ENCODE results near the gene B4GALT2.

Gene B4GALT2

DNA sequence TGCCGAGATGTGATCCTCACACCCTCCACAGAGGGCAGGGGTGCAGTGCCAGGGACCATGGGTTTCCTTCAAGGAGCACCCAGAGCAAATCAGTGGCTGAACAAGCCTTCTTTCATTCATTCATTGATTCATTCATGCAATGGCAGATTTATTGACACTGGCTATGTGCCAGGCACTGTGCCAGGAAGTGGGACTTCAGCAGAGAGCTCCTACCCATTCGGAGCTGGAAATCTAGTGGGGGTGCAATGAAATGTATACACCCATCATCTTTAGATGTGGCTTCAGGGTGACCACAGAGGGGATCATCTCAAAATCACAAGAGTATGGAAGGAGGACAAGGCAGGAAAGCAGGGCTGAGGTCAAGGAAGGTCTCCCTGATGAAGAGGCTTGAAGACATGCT, 33.4 kb downstream of the B4GALT2 start:
- DNase-seq, result no peak

DNA sequence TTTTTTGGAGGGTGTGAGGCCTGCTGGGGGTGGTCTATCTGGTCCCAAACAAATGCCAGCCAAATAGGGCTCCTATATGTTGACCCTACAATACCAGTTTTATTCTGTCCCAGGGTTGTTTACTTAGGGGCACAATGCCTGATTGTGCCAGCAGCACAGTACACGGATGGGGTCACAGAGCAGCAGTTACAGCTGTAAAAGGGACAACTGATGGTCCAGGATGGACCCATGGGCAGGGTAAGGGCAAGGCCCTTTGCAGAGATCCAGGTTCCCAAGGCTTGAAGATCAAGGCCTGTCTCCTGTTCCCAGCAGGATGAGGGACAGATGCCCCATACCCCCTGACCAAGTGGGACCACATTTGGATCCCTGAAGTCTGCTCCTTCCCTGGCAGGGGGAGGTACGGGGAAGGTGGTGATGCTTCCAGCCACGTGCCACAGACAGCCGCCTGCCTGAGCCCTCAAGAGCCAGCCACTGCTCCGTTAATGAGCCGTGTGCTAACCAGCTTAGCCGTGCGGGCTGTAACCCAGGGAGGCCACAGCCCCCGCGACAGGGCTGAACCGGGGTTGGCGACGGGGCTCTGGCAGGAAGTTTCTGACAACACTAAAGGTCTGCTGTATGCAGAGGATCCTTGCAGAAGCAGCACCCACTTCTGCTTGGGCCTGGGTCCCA, 34.1 kb downstream of the B4GALT2 start:
- DNase-seq, result no peak

DNA sequence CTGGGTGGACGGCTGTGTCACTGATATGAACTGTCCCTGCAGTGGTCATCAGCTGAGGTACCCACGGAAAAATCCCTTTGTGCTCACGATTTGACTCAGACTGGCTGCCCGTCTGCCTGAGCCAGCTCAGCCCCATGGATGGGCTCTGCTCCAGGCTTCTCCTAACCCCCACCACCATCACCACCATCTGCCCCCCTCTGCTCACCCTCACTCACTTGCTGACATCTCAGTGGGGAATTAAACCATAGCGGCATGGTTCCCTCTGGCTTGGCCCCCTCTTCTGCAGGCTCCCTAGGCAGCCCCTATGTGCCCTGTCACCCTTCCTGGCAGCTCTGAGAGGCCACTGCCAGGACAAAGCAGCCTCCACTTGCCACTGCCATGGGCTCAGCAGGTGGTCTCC, 34.9 kb downstream of the B4GALT2 start:
- no peak for DNase-seq

DNA sequence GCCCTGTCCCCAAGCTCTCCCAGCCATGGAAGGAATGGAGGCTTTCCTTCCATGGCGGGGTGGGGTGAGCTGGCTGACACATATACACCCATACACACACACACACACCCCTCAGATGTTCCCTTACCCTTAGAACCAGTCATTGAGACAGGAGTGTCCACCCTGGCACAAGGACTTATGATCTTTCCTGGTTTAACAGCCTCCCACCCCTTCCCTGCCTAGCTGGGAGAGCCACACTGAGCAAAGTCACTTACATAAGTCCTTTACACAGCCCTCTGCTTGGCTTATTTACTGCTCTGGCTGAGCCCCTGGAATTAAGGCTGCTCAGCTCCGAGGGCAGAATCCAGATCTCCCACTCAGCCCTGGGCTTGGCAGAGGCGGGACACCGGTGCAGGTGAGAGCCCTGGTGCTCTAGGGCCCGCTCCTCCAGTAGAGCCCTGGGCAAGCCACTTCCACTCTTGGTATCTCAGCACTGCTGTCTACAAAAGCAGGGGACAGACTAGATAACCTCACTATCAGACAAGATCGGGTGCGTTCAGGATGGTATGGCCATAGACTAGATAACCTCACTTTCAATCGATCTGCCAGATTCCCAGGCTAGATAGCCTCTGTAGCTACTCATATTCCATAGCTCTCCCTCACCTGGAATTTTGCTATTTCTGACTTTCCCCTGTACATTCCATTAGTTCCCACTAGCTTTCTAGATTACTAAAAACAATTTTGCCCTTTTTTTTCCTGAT, 35.5 kb downstream of the B4GALT2 start:
- no peak for DNase-seq

DNA sequence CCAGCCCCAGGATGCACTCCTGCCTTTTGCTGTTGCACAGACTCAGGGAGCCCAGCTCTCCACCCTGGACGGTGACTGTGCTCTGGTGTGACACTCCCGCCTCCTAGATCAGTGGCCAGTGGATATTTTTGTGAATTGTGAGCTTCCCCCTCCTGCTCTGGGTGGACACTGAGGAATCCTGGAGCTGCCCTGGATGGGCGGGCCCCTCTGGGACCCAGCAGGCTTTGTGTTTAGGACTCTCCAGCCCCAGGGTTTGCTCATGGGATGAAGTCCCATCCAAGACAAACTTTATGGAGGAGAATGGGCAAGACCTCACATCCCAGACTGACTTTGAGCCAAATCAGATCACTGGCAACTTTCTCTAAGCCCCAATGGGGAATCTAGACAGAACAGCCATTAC, 36.2 kb downstream of the B4GALT2 start:
- no peak for DNase-seq

DNA sequence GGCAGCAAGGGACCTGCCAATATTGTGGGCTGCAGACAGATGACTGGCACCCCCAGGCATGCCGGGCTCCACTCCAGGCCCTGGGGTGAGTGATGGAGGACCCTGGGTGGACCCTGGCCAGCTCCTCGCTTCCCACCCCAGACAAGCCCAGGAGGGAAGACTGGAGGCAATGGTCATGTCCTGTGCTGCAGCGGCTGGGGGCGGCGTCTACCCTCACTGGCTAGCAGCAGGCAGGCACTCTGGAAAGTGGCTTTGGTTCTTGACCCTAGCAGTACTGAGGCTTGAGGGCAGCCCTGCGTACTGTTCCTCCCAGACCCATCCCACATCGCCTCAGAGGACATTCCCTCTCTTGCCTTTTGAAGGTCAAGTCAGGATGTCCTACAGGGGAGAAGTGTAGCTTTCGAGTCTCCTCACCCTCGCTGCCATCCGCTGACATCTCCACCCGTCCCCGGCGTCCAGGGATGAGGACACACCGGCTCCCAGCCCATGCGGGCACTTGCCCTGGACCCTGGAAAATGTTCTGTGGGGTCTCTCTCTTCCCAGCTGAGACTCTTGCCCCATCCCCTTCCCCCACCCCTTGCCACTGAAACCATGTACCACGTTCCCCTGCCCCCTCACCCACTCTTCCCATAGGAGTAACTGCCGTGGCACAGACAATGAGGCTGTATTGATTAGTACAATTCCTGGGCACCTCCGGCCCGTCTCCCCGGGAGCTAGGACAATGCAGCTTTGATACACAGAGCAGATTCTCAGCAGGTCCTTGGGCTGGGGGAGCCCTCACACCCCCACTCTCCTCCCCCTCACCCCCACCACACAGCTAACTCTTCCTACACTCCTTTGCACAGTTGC, 37.3 kb downstream of the B4GALT2 start:
- no peak for DNase-seq

DNA sequence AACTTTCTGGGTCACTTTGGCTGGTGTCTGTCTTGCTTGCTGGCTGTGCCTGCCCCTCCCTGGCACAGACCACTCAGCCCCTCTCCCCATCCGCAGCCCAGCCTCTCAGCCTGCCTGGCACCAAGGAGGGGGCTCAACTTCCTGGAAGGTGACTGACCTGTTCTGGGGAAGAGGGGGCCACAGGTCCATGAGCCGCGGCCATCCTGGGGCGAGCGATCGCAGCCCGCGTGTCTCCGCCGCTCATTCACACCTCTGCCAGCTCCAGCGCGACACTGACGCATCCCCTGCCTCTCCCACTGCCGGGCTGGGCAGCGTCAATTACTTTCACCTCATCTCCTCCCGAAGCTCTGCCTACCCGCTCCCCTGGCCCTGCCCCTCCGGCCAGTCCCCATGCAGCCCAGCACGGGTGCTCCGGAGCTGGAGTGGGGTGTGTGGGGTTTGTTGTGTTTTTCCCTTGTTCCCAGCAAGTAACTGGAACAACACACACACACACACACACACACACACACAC, 37.9 kb downstream of the B4GALT2 start:
- DNase-seq, result no peak

DNA sequence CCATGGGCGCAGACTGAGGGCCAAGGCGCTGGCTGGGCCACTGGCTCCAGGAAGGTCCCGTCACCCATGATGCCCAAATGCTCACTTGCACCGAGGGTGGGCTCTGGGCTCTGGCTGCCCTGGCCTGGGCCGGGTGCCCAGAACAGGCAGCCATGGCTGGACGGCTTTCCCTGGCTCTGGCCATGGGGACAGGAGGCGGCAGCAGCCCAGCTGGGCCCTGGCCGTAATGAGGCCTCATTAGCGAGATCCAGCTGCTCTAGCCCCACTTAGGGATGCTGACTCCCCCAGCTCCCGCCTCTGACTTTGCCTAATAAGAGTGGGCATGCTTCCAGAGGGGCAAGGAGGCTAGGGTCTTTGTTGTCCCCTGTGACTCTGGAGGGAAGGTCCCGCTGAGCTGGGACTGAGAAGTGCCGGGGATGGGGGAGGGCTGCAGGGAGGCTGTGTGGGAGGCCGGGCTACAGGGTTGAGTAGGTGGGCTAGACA, 40.5 kb downstream of the B4GALT2 start:
- no peak for DNase-seq

DNA sequence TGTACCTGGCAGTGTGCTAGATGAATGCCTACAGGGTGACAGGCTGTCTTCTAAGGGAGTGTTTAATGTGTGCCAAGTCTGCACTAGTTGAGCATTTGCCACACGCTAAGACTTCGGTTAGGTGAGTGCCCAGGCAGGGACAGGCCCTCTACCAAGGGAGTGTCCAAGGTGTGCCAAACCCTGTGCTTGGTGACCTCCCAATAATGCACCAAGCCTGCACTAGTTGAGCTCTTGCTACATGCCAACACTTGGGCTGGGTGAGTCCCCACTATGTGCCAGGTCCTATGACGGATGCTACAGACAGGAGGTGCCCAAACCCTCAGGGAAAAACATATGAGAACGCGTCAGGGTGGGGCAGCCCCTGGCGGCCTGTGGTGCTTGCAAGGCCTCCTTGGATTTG, 41.5 kb downstream of the B4GALT2 start:
- DNase-seq, result no peak

DNA sequence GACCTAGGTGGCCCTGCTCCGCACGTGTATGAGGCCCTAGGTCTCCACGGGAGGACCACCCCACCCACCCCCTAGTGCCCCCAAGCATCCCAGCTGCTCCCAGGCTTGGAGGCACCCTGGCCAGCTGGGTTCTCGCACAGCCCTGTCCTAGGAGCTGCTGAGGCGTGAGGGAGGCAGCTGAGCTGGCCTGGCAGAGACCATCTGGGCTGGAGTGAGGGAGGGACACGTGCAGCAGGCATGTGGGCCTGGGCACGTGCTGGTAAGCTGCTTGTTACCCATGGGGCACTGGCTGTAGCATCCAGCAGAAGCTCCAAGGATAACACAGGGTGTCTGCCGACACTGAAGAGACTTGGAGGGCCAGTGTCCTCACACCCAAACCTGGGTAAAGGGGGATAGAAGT, 42.1 kb downstream of the B4GALT2 start:
- no peak for DNase-seq

DNA sequence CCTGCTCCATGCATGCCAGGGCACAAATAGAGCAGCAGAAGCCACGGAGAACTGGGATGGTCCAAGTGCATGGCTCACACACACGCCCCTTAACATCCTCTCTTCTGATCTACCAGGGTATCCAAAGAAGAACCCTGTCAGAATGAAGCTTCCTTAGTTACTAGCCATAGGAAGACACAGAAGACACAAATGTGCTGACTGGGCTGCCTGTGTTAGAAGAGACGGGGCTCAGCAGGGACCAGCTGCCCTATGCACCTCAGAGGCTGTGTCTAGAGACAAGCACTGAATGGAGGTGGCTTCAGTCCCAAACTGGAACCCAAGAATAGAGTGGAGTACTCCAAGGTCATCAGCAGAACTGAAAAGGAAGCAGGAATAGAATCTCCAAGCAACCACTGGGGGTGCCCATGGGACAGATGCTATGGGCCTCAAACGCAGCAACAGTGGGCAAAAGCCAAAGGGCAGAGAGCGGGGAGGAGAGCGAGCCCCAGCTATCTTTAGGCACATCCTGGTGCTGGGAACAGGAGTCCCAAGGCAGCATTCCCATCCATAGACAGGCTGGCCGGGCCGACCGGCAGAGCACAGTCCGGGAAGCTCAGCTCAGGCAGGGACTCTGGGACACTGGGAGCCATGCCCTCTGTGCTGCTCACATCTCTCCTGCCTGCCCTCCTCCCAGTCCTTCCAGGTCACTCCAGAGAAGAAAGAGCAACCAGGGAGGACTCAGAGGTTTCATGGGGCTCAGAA, 42.7 kb downstream of the B4GALT2 start:
- no peak for DNase-seq

DNA sequence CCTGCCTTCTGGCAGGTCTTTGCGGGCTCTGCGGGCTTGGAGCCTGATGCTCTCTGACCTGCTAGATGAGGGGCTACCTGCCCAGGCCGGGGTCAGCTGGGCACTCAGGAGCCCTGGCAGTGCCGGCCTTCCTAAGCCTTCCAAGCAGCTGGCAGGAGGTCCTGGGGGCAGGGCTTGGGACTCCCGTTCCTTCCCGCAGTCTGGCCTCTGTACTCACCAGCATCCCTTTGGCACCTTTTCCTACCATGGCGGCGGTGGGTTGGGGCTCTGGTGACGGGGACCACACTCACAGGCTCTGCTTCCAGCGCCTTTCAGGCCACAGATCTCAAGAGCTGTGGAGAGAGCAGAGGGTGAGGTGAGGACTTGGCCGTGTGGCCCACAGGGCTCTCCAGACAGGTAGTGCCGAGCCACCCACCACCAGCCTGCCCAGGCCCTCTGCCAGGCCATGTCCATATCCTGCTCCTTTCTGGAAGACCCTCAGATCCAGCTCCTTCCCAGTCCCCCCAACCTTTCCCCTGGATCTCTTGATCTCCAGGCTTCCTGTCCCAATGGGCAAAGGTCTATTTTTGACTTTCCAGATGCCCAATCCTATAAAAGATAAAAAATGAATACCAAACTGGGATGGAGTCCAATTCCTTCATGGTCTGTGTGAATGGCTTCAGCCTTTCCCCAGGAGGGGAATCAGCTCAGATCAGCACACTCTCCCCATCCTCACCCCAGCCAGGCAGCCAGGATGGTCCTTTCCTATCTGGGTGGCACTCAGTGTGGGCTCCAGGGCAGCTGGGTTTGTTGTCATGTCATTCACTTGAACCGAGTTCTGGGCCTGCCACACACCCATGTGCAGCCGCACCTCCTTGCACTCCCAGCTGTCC, 45.3 kb downstream of the B4GALT2 start:
- DNase-seq, result no peak

DNA sequence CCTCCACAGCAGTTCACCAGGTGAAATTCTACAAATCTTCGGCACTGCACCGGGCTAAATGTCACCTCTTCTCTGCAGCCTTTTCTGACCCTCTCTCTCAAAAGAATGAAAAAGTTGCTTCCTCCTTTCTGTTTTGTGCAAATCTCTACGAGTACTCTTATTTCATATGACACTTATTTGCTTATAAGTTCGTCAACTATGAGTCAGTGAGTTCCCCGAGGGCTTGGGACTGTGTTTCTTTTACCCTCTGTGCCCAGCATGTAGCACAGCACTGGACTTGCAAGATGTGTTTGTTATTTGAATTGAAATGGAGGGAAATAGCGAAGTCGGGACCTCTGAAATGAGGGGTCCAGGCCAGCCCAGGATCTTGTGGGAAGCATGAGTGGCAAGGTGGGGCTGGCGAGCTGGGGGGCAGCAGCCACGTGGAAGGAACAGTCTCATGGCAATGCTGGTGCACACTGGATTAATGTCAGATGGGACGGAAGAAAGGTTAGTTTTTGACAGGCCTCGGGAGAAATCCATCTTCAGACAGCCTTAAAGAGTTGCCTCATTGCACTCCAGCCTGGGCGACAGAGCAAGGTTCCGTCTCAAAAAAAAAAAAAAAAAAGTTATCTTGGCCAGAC, 46.0 kb downstream of the B4GALT2 start:
- no peak for DNase-seq

DNA sequence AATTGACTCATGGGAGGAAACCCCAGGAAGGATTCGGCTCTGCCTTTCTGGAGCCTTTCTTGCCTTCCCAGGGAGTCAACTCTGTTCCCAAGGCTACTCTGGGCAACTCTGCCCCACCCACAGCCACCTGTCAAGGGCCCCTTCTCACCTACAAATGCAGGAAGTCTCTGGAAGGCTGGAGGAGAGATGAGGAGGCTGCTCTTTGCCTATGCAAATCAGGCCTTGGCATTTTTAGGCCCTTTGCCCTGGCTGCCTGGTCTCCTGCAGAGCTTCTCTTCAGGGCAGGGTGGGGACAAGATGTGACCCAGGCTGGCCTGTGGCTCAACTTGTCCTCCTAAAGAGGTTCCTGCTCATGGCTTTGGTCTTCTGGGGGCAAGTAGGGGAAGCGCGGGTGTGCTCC, 46.8 kb downstream of the B4GALT2 start:
- no peak for DNase-seq

DNA sequence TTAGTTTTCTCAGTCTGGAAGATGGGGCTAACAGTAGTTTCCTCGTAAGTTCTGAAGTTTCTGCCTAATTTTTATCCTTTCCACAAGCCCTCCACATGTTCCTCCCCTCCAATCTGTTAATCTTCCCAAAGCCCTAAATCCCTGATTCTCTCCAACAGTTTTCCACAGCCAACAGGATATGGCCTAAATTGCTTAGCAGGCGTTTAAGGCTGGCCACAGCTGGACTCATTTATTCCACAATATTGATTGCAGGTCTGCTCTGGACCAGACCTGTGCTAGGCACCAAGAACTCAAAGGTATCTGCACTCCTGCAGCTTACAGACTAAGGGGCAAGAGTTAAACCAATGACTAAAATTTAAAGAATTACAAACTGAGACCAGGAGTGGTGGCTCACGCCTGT, 48.3 kb downstream of the B4GALT2 start:
- no peak for DNase-seq

DNA sequence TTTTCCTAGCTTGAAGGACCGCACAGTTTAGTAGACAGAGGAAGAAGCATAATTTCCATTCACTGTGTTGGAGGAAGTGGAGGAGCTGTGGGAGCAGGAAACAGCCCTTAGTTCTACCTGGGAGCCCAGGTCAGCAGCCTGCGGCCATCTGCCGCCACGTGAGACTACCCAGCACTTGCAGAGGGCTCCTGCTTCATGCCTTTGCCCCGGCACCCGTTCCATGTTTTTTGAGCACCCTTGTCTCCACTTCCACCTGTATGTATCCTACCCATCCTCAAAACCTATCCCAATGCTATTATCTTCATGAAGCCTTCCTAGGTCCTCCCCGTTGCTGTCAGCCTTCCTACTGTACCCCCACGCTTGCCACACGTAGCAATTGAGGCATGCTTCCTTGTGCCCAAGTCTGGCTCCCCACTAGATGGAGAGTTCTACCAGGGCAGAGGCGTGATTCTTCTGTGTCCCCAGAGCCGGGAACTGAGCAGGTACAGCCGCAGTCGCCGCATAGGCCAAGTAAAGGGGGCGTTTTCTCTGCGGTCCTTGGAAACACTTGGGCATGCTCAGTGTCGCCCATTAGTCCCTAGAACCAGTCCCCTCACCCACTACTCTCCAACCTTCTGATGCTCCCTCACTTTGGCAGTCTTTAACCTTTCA, 50.4 kb downstream of the B4GALT2 start:
- DNase-seq, result no peak

DNA sequence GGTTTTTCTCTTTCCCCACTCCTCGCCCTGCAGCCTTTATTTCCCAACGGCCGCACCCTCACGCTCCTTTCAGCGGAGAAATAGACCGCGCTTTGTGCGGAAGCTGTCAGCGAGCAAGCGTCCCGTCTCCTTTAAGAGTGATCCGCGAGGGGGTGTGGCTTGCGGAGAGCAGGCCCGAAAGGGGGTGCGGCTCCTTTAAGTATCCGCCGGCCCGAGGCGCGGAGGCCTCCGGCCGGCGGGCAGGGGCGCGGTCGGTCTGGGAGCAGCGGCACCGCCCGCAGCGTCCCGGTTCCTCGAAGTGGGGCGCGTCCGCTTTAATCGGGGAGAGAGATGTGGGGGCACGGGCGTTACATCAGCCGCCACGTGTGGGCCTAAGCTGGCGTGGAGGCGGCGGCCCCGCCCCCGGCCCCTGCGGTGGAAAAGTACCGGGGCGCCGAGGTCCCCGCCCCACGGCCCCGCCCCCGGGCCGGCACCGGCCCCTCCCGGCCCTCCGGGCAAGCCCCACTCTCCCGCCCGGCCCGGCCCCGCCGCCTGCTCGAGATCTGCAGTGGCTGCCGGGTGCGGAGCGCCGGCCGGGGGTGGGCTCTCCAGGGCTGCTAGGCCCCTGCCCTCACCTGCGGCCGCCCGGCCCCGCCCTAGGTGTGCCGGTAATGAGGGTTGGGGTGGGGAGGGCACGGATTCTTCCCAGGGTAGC, 51.0 kb downstream of the B4GALT2 start:
- DNase-seq, result peak; percentile 84

DNA sequence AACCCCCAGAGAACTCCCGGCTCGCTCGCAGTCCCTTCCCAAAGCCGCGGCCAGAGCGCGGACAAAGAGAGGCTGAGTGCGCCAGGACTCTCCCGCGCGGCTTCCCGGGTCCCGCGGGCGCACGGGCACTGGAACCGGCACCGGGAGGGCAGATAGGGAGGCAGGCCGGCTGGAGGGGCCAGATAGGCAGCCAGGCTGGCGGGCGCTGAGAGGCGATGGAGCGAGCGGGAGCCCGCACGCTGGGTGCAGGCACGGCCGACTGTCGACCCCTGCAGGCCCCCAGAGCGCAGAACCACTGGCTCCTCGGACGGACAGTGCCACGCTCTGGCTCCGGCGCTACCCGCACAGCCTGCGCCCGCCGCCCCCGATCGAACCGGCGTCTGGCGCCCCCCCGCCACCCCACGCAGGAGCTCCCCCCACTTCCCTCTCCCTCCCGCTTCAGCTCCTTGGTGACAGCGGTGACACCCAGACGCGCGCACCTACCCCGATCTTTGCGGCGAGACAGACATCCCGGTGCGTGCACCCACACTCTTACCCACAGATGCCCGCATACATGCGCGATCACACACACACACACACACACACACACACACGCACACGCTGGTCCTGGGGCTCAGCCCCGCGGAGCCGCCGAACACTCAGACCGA, 51.7 kb downstream of the B4GALT2 start:
- peak; percentile 48 for DNase-seq

Measured in CD4-positive, alpha-beta T cell treated with Interleukin-4 for 4 hours (primary cell).